HG03469 (cell line): Measurements from ENCODE around the gene WDR72.

Experiments used
- ATAC-seq: cut with Tn5 transposase; IDR thresholded peaks from one replicate; pipeline ENCODE4 v1.9.1; 2021; ENCODE audit warnings: mild to moderate bottlenecking, moderate library complexity, moderate number of reproducible peaks; ENCODE audit not compliant: unreplicated experiment

WDR72 gene

DNA sequence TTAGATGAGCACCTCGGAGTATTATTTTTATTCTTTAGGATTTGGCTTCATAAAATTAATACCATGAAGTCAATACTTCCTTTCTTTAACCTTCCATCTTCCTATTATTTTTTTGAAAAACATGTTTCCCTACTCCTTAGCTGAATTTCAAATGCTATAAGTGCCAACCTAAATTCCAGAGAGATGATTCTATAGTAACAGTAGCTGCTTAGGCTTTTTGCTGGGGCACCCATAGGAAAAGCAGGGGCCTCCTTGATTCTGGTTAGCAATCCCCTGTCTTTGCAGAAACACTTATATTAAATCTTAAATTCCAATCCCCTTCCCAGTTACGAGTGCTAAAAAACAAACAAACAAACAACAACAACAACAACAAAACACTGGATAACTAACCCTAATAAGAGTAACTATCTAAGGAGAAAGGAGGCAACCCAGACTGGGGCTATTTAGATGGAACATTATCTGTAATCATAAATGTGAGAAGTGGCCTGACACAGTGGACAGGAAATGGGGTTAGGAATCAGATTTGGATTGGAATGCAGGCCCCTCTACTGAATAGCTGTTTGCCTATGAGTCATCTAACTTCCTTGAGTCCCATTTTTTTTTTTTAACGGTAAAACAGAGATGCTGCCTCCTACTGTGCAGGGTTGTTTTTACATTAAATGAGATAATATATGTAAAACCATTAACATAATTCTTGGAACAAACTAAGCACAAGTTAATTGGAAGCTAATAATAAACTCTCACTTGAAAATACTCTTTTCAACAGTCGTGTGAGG, 148.1 kb downstream of the WDR72 start:
- ATAC-seq: no peak

GRCh38 chr15:53591041-53591440, 168.4 kb downstream of the WDR72 start:
- ATAC-seq: no peak

GRCh38 chr15:53590380-53590779, 169.1 kb downstream of the WDR72 start:
- no peak for ATAC-seq

GRCh38 chr15:53589520-53590057, 169.9 kb downstream of the WDR72 start:
- no peak for ATAC-seq

DNA sequence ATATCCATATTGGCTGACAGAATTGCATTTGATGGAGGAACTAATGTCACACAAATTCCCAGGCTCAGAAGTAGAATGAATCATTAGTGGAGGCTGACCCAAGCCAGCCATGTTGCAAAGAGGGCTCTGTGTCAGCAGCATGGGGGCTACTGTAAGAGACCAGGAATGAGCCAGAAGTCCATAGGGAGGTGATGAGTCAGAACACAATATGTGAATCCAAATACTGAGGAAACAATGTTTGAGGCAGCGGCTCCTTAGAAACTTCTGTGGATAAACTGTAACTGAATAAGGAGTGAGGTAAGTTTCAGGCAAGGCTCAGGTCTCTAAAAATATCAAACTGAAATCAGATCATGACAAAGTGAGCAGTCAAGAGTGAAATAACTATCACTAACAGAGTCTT, 170.7 kb downstream of the WDR72 start:
- ATAC-seq: no peak

DNA sequence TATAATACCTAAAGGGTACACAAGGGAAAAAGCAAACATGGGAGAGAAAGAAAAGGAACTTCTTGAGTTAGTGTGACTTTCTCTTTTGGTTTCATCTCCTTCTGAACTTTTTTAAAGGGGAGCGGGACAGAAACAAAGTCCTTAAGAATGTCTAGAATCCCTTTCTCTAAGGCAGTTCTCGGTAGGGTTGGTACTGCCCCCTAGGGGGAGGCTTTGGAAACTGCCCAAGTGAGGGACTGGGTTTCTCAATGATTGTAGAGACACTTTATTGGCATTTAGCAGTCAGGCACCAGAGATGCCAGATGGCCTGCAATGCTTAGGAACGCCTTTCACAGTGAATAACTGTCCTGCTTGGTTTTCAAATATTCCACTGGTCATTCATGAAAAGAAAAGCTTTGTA, 172.7 kb downstream of the WDR72 start:
- ATAC-seq: no peak

- no peak for ATAC-seq
Observed at GRCh38 chr15:53581513-53581912, 177.9 kb downstream of the WDR72 start.

DNA sequence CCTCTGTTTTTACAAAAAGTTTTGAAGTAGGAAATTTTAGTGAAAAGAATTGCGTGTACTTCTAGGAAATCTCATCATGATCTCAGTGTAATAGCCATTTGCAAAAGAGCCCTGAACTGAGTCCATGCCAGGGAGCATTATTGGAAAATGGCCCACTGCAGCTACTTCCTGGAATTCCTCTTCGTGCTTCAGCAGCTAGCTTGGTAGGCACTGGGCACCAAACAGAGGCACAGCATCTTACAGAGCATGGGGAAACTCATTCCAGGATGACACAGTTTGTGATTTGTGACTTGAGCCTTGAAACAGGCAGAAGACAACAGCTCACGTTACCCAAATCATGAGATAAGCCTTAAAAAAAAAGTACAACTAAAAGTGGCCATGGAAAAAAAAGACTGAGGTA, 179.1 kb downstream of the WDR72 start:
- no peak for ATAC-seq

- no peak for ATAC-seq
Observed at GRCh38 chr15:53576841-53577240, 182.6 kb downstream of the WDR72 start.

GRCh38 chr15:53573091-53573490, 186.4 kb downstream of the WDR72 start:
- no peak for ATAC-seq

DNA sequence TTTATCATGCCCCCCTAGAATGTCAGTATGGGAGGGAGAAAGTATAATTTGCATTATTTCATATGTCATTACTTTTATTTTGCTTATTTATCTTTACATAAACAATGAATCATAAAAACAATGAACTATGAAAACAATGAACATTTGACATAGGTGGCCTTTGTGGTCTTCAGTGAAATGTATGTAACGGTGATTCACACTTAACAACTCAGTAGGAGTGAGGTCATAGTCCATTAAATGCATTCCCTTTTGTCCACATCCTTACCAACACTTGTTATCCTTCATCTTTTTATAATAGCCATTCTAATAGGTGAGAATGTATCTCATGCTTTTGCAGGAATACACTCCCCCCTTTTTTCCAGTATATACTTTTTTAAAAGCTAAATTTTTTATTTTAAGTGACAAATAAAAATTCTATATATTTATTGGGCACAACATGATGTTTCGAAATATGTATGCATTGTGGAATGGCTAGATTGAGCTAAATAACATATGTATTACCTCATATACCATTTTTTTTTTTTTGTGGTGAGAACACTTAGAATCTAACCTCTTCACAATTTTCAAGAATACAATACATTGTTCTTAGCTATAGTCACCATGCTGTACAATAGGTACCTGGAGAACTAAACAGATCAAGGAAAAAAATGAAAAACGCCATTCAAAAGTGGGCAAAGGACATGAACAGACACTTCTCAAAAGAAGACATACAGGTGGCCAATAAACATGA, 189.5 kb downstream of the WDR72 start:
- no peak for ATAC-seq

GRCh38 chr15:53566912-53567311, 192.6 kb downstream of the WDR72 start:
- ATAC-seq: no peak

GRCh38 chr15:53565721-53566120, 193.7 kb downstream of the WDR72 start:
- ATAC-seq: no peak

- no peak for ATAC-seq
Observed at GRCh38 chr15:53564647-53565046, 194.8 kb downstream of the WDR72 start.

DNA sequence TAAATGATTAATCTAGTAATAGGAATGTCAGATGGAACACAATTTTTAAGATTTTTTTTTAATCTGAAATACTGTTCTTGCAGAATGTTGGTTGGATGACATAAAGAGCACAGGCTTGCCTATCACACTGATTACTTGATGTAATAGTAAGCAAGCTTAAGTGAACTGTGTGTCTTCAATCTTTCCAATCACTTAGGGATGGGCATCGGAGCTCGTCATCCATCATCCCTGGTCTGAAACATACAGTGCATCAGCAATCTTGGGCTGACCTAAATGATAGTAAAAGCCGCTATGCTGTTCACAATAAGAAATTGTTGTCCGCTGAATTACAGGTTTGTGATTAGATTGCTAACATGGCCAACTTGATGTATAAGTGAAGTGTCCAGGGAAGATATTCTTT, 195.8 kb downstream of the WDR72 start:
- no peak for ATAC-seq

DNA sequence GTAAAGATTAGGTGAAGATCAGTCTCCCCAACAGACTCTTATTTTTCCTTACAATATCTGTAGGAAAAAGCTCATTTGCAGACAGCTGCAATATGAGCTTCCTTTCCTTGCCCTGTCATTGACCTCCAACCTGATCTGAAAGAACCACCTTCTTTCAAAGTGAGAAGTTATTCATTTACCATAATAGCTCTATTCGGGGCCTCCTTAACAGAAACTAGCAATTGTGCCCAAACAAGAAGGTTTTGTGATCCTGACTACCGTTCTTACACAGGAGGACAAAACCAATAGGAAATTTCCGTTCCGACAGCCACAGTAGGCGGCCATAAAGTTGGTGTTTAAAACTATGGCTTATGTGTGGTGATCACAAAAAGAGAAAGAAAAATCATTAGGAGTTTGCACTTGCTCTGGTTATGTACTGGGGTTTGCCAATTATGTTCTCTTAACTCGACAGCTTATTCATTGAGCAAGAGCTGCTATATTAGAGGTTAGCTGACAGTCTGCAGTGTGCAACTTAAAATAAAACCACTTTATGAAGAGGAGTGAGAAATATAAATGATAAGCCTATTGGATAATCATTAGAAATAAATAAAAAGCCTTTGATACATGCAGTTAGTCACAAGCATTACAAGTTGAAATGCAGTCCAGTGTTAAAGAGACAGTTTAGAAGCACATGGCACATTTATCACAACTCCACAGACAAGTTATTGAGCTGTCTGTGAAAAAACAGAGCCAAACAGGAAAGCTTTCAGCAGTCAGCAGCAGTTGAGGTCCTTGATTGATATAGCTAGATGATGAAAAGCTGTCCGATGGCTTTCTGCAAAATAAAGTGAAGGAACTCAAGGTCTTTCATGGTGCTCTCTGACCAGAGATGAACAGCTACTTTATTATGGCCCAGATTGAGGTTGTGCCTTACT, 199.8 kb downstream of the WDR72 start:
- no peak for ATAC-seq

DNA sequence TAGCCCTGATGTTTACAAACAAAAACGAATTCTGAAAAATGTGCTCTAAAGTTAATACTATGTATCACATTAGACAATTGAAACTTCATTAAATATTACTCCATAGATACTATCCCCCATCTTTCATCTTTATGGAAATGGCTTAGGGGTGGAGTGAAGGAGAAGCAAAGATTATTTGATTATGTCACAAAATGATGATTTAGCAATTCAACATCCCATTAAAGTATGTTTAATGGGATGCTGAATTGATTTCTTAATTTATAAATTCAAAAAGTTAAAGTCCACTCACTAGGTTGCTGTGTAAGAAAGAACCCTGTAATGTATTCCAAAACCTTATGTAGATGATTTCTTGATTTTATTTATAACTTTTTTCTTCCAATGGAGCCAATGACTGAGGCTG, 201.1 kb downstream of the WDR72 start:
- no peak for ATAC-seq

- ATAC-seq: no peak
Observed at GRCh38 chr15:53555226-53555625, 204.2 kb downstream of the WDR72 start.

DNA sequence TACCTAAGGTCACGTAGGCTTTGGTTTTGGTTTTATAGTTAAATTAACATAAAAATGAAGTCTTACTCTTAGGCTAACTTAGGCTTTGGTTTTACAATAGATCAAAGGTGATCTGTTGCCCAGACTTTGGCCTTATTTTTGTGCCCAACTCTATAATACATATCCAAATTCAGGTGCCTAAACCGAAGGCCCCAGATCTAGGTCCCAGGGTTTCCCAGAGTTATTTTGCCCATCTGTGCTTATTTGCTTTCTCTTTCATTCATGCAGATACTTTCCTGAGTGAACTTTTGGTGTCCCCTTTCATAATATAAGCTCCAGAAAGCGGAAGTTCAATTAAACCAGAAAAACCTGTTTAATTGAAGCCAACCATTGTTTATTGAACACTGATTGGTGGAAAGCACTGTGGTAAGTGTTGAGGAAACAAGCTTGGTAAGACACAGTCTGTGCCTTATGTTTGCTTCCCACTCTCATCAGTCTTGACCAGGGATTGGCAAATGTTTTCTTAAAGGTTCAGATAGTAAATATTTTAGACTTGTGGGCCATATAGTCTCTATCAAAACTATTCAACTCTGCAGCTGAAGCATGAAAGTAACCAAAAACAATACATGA, 209.7 kb downstream of the WDR72 start:
- no peak for ATAC-seq

- ATAC-seq: no peak
Observed at GRCh38 chr15:53548236-53548635, 211.2 kb downstream of the WDR72 start.
